ENCODE results near the gene TMEM117.

TMEM117 gene

DNA sequence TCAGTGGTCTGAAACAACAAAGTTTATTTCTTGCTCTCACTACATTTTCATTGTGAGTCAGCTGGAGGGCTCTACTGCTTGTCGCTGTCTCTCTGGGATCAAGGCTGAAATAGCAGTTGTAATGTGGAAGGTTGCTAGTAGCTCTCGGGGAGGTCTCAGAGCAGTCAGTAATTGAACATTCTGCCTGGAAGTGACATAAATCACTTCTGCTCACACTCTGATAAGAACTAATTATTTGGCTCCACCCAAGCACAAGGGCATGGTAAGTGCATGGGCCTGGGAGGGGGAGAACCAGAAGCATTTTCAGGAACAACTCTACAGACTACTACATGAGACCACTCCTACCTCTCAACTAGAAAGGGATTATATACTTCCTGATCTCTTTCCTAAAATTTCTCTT, 128.2 kb downstream of the TMEM117 start:
- DNase-seq (ENCODE audit: low read depth): no peak

- DNase-seq (ENCODE audit: low read depth): peak; percentile 57
These were observed 129.1 kb downstream of the TMEM117 start for GRCh38 chr12:43964961-43965360.

DNA sequence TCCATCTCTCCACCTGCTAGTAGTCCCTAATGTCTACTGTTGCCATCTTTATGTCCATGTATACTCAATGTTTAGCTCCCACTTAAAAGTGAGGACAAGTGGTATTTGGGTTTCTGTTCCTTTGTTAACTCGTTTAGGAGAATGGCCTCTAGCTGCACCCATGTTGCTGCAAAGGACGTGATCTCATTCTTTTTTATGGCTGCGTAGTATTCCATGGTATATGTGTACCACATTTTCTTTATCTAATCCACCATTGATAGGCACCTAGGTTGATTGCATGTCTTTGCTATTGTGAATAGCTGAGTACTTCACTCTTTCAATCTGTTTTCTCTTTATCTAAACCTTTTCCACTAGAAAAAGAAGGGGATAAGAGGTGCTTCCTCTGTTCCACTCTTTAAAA, 130.0 kb downstream of the TMEM117 start:
- no peak for DNase-seq (ENCODE audit: low read depth)

- no peak for DNase-seq (ENCODE audit: low read depth)
These were observed 132.9 kb downstream of the TMEM117 start for GRCh38 chr12:43968736-43969135.

DNA sequence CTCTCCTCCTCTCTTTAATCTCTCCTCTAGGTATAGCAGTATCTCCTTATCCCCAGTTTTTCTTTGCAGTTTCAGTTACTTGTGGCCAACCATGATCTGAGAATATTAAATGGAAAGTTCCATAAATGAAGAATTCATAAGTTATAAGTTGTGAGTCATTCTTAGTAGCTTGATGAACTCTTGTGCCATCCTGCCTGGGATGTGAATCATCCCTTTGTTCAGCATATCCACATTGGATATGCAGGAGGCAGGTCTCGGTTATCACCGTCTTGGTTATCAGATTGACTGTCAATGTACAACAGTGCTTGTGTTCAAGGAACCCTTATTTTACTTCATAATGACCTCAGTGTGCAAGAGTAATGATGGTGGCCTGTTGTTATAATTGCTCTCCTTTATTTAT, 134.0 kb downstream of the TMEM117 start:
- peak; percentile 67 for DNase-seq (ENCODE audit: low read depth)

DNA sequence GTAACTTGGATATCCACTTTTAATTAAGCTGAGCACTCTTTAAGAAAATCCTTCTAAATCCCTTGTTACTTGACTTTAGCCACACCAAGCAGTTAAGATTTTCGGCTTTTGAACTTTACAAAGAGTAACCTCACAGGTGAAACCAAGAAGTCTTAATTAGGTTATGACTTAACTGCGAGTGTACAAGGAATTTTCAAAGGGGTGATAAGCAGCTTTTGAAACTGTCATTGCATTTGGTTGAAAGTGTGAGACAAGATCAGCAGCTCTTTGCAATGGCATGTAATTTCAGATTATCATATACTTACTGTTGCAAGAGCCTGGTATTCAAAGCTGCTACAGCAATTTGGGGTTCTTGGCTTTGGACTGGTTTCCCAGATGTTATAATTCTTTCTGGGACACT, 137.5 kb downstream of the TMEM117 start:
- no peak for DNase-seq (ENCODE audit: low read depth)

- no peak for DNase-seq (ENCODE audit: low read depth)
These were observed 138.1 kb downstream of the TMEM117 start for GRCh38 chr12:43973993-43974392.

- DNase-seq (ENCODE audit: low read depth): no peak
These were observed 140.1 kb downstream of the TMEM117 start for GRCh38 chr12:43976027-43976426.

DNA sequence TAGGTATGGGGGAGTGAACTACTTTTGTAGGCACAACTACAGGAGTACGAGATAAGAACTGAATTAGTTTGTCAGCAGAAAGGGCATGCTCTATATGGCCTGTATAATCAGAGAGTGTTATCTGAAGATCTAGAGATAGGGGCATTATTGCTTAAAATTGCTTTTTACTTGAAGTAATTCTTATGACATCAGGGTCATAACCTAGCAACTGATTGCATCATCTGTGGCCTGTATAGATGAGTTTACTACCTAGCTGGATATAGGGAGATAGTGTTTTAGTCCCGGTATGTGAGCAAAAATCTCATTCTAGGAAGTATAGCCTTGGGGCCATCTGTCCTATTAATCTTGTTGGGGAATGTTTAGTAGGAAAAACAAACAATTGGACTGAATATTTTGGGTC, 142.7 kb downstream of the TMEM117 start:
- no peak for DNase-seq (ENCODE audit: low read depth)

- no peak for DNase-seq (ENCODE audit: low read depth)
These were observed 143.6 kb downstream of the TMEM117 start for GRCh38 chr12:43979450-43979849.

- DNase-seq (ENCODE audit: low read depth): no peak
These were observed 144.8 kb downstream of the TMEM117 start for GRCh38 chr12:43980627-43981191.

DNA sequence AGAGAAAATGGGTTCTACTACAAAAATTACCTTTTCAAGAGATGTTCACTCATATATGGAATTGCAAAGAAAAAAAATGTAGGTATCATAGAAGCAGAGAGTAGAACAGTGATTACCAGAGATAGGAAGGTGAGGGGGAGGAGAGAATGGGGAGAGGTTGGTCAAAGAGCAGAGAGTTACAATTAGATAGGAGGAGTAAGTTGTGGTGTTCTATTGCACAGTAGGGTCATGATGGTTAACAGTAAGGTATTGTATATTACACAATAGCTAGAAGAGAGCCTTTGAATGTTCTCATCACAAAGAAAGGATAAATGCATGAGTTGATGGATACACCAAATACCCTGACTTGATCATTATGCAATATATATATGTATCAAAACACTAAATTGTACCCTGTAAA, 145.8 kb downstream of the TMEM117 start:
- no peak for DNase-seq (ENCODE audit: low read depth)

DNA sequence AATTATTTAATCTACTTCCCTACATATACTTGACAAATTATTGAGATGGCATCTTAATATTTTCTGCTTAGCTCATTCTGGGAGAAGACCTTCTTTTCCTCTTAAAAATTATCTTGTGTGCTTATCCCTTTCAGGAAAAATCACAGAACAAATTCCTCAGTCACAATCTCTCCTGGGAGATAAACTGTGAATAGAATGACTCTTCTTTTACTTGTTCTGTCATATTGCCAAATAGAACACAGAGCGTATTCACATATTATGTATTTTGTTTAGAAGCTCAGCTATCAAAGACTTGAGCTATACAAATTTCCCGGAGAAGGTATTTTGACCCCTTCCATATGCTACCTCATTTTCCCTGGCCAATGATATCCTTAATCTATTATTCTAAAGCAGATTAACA, 146.7 kb downstream of the TMEM117 start:
- no peak for DNase-seq (ENCODE audit: low read depth)

DNA sequence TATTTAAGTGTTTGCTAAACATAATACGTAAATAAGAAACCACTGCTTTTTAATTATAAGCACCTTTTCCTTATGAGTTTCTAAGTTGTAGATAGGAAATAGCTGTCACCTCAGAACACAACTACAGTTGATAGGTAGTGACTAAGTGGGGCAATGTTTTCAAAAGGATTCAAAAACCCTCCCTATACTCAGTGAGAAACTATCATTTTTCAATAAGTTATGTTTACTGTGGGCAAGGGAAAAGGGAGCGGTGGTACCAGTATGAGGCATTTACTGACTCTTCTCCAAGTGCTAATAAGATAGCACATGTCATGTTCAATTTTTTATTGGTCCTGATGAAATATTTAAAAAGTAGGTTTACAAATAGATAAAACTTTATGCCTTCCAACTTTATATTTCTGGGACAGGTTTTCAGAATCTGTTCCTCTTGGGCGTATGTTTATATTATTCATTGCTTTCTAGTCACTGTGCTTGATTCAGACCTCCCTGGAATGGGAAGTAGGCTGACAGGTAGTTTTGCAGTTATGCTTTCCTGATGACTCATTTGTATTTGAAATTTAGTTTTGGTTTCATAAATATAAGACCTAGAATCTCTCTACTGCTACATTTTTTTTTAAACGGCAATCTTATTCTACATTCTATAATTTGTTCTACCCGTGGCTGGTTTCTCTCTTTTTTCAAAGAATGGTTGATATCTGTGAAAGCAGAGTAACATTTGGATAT, 153.1 kb downstream of the TMEM117 start:
- no peak for DNase-seq (ENCODE audit: low read depth)

GRCh38 chr12:43992856-43993255, 157.0 kb downstream of the TMEM117 start:
- DNase-seq (ENCODE audit: low read depth): no peak

- peak; percentile 9 for DNase-seq (ENCODE audit: low read depth)
These were observed 164.6 kb downstream of the TMEM117 start for GRCh38 chr12:44000309-44000952.

GRCh38 chr12:44002607-44003006, 166.7 kb downstream of the TMEM117 start:
- no peak for DNase-seq (ENCODE audit: low read depth)

DNA sequence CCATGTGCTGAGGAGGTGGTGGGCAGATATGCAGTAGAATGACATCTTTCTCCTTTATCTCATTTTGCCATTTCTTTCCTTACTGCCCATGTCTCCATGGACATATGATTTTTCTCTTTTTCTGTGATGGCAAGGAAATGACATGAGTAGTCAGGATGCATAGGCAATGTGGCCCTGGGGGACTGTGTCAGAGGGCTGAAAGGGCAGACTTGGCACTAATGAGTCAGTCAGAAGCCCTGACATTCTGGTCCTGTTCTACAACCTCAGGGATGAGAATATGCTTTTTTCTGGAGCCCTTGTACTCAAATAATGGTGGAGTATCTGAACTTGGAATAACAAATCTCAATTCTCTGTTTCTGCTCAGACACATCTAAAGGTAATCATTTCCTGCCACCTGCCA, 167.8 kb downstream of the TMEM117 start:
- DNase-seq (ENCODE audit: low read depth): no peak

- DNase-seq (ENCODE audit: low read depth): peak; percentile 20
These were observed 179.6 kb downstream of the TMEM117 start for GRCh38 chr12:44015333-44015941.

GRCh38 chr12:44017216-44017615, 181.3 kb downstream of the TMEM117 start:
- no peak for DNase-seq (ENCODE audit: low read depth)

DNA sequence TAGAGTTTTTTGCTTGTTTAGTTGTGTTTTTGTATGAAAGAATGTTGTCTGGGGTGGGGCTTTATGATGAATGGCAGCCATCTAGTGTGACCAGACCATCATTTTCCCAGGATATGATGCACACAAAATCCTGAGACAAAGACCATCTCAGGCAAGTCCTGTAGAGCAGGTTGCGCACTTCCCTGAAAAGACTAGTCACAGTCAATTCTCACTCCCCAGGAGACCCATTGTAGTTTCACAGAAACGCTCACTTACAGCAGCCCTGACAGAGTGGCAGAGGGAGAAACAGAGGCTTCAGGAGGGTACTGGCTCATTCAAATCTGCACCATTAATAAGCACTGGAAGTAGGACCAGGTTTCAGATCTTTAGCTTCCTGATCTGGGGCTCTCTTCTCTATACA, 183.2 kb downstream of the TMEM117 start:
- DNase-seq (ENCODE audit: low read depth): no peak

DNA sequence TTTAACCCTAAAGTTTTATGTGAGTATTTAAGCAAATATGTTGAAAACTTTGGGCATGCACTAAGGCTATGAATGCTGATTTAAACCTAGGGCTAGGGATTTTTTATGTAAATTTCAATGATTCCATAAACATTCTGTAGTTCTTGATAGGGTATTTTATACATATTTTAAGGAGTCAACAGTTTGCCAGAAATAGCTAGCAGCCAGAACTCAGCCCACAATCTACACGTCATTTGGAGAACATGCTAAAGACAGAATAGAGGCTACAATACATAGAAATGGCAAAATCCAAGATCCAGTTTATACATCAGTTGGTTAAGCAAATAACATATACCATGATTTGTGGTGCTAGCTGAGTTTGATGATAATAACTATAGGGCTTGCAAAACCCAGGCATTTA, 184.7 kb downstream of the TMEM117 start:
- no peak for DNase-seq (ENCODE audit: low read depth)

- no peak for DNase-seq (ENCODE audit: low read depth)
These were observed 185.6 kb downstream of the TMEM117 start for GRCh38 chr12:44021471-44021971.

Data from non-pigmented ciliary epithelial cell (primary cell).